C4-2B (cell line): ENCODE data around the gene C20orf144.

ENCODE experiments used
- CTCF ChIP-seq: fragments of 450-650 bp; conservative IDR thresholded peaks from 2 replicates; pipeline ENCODE4 v1.5.1; 2017; ENCODE audit warnings: mild to moderate bottlenecking
- ZFX ChIP-seq: fragments of 450-650 bp; IDR thresholded peaks from 2 replicates; pipeline ENCODE4 v1.6.1; 2017

- TF ChIP-seq CTCF, result no peak
- TF ChIP-seq ZFX, result no peak
Observed at GRCh38 chr20:33622705-33623365, 39.3 kb upstream of the C20orf144 start.
